Measurements from ENCODE around the gene GPER1.
"Not testable (repeated sequence)": the region's sequence is repeated elsewhere in the genome, so short reads cannot be mapped to it uniquely, and the experiment has no call there.

Gene GPER1

DNA sequence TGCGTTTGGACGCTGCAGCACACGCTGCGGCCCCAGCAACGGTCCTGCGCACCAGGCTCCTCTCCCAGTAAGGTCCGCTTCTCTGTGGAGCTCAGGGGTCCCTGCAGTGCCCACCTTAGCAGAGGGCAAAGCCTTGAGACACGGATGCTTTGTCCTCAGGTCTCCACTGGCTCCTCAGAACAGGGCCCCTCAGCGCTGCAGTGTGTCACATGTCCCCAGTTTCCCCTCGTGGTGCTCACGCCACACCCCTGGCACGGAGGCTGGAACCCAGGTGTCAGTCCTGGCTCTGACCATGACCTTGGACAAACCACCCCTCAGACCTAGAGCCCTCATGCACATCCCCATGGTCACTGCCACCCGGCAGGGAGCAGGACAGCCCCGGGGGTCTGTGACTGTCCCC, 19.9 kb upstream of the GPER1 start:
- no peak for DNase-seq (ENCODE audit: low read depth in 1 of 2, low spot score in 1 of 2)

GRCh38 chr7:1068619-1069018, 19.3 kb upstream of the GPER1 start:
- no peak for DNase-seq (ENCODE audit: low read depth in 1 of 2, low spot score in 1 of 2)

- no peak for DNase-seq (ENCODE audit: low read depth in 1 of 2, low spot score in 1 of 2)
Observed at GRCh38 chr7:1070544-1071011, 17.3 kb upstream of the GPER1 start.

GRCh38 chr7:1071731-1072254, 16.1 kb upstream of the GPER1 start:
- DNase-seq (ENCODE audit: low read depth in 1 of 2, low spot score in 1 of 2), result no peak

DNA sequence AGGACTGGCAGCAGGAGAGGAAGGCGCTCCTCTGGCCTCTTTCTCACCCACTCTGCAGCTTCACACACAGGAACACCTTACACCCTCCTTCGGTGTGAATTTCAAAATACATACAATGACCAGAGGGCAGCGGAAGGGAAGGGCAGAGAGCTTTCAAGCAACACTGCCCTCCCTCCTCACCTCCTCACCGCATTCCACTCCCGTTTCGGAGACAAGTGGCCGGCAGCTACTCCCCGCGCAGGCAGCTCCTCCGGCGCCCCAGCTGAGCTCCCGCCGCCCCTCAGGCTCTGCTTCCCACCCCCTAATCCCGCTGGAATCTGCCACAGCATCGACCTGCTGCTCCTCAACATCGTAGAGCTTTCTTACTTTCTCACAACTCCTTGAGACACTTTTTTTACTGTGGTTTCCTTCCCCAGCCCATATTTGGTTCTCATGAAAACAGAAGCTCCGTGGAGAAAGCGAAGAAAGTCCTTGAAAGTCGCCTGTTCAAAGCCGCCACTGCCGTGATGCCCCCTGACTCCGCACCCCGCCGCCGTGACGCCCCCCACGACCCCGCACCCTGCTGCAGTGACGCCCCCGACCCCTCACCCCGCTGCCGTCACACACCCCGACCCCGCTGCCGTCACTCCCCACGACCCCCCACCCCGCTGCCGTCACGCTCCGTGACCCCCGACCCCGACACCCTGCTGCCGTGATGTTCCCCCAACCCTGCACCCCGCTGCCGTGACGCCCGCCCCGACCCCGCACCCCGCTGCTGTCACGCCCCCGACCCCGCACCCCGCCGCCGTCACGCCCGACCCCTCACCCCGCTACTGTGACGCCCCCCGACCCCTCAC, 14.6 kb upstream of the GPER1 start:
- DNase-seq (ENCODE audit: low read depth in 1 of 2, low spot score in 1 of 2), result no peak

GRCh38 chr7:1074018-1074417, 13.9 kb upstream of the GPER1 start:
- not testable (repeated sequence) for DNase-seq (ENCODE audit: low read depth in 1 of 2, low spot score in 1 of 2)

DNA sequence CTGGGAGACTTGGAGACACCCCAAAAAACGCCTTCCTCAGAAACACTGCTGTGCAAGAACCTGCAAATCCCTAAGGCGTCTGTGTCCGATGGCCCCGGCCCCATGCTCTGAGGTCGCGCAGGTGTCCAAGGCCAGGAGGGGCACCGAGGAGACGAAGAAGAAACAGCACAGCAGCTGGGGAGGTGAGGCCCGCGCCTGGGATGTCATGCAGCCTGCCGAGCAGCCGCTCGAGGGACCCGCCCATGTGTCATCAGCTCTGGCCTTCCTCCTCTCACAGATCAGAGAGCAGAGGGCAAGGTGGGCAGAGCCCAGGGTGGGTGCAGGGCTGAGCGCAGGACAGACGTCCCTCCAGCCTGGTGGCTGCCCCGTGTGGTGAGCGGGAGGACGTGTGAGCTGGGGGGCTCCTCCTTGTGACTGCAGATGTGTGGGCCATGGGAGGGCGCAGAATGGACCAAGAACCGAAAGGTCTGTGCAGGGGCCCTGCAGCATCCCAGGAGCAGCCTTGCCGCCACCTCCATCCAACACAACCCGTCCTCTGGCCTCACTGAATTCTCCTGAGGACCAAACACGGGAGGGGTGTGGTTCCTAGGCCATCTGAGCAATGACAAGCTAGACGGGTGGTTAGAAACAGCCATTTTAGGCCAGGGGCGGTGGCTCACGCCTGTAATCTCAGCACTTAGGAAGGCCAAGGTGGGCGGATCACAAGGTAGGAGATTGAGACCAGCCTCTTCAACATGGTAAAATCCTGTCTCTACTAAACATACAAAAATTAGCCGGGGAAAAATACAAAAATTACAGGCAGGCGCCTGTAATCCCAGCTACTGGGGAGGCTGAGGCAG, 13.1 kb upstream of the GPER1 start:
- DNase-seq (ENCODE audit: low read depth in 1 of 2, low spot score in 1 of 2), result no peak

DNA sequence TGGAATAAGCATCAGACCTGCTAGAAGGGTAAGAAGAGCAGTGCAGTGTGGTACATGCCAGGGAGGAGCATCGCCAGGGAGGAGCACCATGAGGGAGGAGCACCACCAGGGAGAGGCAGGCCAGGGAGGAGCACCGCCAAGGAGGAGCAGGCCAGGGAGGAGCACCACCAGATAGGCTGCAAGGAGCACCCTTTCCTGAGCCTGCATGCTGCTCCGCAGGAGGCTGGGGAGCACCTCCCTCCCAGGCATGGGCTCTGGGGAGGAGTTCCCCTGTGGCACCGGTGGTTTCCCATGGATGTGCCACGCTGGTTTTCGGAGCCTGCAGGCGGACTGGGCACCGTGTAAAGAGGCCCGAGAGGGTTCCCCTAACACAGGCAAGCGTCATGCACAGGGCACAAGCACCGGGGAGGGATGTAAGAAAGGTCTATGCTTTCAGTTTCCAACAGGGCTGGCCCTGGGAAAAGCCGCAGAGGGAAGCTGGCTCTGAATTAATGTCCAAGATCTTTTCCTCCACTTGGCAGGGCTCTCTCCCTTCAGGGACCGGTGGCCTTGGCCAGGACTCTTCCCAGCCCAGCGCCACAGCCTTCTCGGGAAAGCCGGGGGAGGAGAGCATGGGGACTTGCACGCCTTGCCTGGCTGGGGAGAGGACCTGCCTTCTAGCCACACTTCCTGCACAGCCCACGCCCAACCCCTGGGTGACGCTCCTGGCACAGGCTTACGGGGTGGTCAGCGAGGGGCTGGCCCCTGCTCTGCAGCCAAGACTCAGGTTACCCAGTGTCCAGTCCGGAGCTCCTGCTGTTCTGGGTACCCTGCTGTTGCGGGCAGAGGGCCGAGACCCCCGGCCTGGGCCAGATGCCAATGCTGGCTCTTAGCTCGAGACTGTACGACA, 11.5 kb upstream of the GPER1 start:
- DNase-seq (ENCODE audit: low read depth in 1 of 2, low spot score in 1 of 2), result no peak

DNA sequence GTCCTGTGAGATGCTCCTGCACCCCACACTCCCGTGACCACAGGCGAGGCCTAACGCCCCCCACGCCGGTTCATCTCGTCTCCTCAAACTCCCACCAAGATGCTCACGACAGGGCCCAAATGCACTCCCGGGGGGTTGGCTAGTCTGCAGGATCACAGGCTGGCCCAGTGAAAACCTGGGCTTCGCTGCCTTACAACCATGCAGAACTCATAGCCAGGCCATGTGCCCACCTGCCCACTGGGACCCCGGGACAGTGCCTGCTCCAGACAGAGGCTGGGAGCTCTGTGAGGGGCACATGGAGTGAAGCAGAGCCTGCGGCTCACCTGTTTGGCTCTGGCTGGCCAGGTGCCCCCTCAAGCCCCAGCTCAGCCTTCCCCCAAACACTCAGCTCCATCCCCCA, 9.4 kb upstream of the GPER1 start:
- DNase-seq (ENCODE audit: low read depth in 1 of 2, low spot score in 1 of 2), result no peak

- DNase-seq (ENCODE audit: low read depth in 1 of 2, low spot score in 1 of 2), result no peak
Observed at GRCh38 chr7:1078985-1079384, 8.9 kb upstream of the GPER1 start.

GRCh38 chr7:1079546-1079945, 8.4 kb upstream of the GPER1 start:
- no peak for DNase-seq (ENCODE audit: low read depth in 1 of 2, low spot score in 1 of 2)

DNA sequence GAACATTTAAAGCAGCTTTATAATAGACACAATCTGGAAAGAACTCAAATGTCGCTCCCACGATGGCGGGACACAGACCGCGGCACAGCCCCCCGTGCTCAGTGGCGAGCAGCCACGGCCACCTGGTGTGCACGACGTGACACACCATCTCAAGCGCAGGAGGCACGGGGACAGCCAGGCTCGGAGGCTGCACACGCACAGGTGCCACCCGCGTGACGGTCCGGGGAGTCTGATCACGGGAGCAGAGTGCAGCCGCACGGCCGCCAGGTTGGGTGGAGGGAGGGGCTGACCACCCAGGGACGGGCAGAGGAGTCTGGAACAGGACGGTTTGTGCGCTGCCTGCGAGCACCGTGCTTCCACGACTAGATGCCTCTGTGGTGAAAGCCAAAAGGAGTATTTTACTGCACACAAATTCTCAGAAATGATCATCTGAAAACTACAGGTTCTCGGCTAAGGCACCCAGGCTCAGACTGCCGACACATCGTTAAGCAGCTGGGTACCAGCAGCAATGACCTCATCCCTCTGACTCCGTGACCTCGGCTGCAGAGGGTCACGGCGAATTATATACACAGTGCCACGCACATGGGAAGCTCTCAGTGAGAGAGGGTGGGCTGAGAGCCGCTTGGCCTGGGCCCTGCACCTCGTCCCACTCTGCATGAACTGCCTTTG, 7.5 kb upstream of the GPER1 start:
- no peak for DNase-seq (ENCODE audit: low read depth in 1 of 2, low spot score in 1 of 2)

DNA sequence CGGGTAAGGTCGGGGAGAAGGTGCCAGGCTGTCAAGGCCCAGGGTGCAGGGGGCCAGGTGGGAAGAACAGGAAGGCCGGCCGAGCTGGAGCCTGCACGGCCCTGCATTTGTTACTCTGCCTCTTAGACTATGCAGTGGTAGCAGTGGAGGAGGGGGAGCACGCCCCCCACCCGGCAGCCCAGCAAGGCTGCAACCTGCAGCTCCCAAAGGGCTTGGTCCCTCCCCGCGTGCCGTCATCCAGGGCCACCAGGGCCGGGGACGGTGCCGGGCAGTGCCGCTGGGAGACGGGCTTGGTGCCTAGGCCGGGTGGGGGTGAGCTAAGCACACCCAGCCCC, 7.0 kb upstream of the GPER1 start:
- no peak for DNase-seq (ENCODE audit: low read depth in 1 of 2, low spot score in 1 of 2)

DNA sequence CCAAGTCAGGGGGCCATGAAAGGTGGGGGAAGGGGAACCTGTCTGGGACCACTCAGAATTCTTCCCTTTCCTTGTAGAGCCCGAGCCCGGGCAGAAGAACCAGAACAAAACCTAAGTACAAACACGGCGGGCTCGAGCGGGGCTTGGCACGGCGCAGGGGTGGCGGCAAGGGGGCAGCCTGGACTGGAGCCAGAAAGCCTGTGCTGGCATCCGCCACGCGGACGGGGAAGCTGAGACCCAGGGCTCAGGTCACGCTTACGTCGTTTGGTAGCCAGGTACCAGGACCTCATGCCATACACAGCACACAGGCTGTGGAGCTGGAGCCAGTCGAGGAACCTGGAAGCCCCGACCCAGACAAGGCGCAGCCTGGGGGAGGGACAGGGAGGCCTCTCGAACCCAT, 6.6 kb upstream of the GPER1 start:
- DNase-seq (ENCODE audit: low read depth in 1 of 2, low spot score in 1 of 2), result no peak

DNA sequence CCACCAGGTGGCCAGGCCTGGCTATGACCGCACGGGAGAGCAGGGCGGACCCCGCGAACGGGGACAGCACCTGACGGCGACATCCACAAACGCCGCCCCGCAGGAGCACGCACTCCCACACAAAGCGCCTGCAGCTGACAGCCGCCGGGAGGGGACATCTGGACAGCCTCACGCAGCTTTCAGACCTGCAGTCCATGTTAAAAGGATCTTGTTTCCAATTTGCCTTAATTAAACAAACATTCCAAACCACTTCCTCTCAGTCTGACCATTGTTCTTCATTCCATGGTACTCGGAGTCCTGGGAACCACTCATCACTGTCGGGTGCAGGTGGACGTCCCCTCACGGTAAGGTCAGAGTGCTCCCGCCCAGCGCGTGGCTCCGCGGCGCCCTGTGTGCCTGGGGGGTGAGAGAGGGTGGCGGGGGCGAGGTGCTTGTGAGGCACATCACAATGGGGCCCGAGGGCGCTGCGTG, 5.9 kb upstream of the GPER1 start:
- no peak for DNase-seq (ENCODE audit: low read depth in 1 of 2, low spot score in 1 of 2)

DNA sequence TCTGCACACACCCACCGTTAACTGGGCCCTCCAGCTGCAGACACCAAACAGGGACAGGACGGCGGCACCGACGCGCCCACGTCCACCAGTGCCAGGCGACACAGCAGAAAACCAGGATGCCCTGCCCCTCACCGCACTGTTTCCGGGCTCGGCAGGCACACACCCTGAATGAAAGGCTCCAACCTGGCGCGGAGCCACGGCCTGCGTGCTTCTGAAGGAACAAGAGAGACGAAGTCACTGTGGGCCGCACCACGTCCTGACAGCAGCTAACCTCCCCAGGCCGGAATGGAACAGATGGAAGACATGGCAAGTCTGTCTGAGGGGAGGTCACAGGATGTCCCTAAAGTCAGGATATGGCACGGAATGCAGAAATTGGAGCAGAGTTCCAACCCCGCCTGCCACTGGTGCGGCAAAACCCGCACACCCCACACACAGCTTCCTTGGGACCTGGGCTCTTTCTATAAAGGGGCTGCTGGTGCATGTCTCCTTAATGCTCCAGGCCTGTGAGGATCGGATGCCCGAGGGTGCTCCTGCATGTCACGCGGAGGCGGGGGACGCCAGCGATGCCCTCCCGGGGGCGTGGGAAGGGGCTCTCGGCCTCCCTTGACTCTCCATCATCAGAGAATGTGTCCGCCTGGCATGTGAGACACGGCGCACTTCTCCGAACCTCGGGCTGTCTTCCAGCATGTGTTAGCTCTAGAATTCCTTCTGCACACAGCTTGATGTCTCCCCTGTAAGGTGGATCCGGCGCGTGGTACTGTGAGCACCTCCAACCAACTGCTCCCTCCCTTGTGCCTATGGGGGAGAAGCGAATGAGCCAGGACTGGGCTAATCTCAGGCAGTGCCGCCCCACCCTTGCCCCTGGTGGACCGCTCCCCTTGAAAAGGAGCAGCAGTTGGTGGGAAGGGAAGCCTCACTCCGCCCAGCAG, 3.9 kb upstream of the GPER1 start:
- no peak for DNase-seq (ENCODE audit: low read depth in 1 of 2, low spot score in 1 of 2)

GRCh38 chr7:1085266-1085665, 2.6 kb upstream of the GPER1 start:
- DNase-seq (ENCODE audit: low read depth in 1 of 2, low spot score in 1 of 2), result no peak

DNA sequence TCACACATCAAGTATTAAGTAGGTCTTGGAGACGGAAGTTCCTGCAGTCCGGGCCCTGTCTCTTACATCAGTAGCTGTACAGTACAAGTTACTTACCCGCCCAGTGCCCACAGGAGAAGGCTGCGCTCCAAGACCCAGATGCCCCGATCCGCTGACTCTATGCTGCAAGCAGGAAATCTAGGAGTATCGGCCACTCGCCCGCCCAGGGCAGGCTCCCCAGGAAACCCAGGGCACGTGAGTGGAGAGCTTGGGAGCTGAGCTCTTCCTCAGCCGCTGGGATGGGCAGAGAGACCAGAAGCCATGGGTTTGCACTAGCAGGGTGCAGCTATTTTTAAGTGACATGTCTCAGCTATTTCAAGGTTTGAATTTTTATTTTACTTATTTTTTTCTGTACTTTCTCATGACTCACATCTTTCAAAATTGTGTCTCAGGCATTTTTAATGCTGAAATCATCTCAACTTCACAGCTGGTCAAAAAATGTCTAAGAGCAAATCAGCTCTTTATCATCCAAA, 1.9 kb upstream of the GPER1 start:
- no peak for DNase-seq (ENCODE audit: low read depth in 1 of 2, low spot score in 1 of 2)
